ENCODE results near the gene ZNF789. TPM values are rescaled to one million over a fixed set of nuclear protein-coding genes. Genes with fewer than 3 reads are reported as not detected.

Gene ZNF789
- total RNA-seq, 4 donors from 2014 or later = 23.8 to 44.8 (median 36.8) TPM

- Histone ChIP-seq H3K36me3 (peaks cover 0 to 87% (median 0%) of the 10 kb centered on the region in 3 donors), H3K27ac (no peak overlapping the region)
These were observed 23.8 kb upstream of the ZNF789 start for GRCh38 chr7:99448855-99449254.

DNA sequence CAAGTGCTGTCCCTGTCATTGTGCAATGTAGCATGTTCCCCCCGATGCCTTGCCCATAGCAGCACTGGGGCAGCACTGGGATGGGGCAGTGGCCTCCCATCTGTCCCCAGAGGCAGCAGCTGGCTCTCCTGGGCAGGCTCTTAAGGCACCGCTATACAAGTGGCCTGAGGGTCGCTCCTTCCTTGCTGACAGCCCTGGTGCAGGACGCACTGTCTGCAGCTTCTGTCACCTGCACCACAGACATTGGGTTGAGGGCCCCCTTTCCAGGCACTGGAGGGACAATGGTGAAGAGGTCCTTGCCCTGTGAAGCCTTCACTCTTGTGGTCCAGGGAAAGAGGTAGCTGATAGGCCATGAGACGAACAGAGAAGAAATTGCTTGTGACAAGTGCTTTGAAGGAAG lies 23.4 kb upstream of the ZNF789 start:
- H3K27ac ChIP-seq = no peak overlapping the region
- DNase-seq = no peak
- TF ChIP-seq, protein P1, sequence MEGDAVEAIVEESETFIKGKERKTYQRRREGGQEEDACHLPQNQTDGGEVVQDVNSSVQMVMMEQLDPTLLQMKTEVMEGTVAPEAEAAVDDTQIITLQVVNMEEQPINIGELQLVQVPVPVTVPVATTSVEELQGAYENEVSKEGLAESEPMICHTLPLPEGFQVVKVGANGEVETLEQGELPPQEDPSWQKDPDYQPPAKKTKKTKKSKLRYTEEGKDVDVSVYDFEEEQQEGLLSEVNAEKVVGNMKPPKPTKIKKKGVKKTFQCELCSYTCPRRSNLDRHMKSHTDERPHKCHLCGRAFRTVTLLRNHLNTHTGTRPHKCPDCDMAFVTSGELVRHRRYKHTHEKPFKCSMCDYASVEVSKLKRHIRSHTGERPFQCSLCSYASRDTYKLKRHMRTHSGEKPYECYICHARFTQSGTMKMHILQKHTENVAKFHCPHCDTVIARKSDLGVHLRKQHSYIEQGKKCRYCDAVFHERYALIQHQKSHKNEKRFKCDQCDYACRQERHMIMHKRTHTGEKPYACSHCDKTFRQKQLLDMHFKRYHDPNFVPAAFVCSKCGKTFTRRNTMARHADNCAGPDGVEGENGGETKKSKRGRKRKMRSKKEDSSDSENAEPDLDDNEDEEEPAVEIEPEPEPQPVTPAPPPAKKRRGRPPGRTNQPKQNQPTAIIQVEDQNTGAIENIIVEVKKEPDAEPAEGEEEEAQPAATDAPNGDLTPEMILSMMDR (IDR thresholded peaks at IDR 0.05) = no peak
- TF ChIP-seq POLR2A (IDR thresholded peaks at IDR 0.05) = no peak
- no peaks in the 10 kb centered on the region for H3K9me3 ChIP-seq
- H3K27me3 ChIP-seq = no peaks in the 10 kb centered on the region
- H3K4me3 ChIP-seq = no peak overlapping the region
- H3K36me3 ChIP-seq = peaks cover 0 to 92% (median 0%) of the 10 kb centered on the region in 3 donors
- no peaks in the 10 kb centered on the region for H3K4me1 ChIP-seq

More at GRCh38 chr7:99448855-99449254, 23.8 kb upstream of the ZNF789 start:
- Histone ChIP-seq H3K9me3 (no peaks in the 10 kb centered on the region), H3K4me3 (no peak overlapping the region), H3K4me1 (no peaks in the 10 kb centered on the region), H3K27me3 (no peaks in the 10 kb centered on the region)
- no peak for TF ChIP-seq POLR2A (IDR thresholded peaks at IDR 0.05)
- TF ChIP-seq, protein P1 (IDR thresholded peaks at IDR 0.05) = no peak
- DNase-seq = no peak

DNA sequence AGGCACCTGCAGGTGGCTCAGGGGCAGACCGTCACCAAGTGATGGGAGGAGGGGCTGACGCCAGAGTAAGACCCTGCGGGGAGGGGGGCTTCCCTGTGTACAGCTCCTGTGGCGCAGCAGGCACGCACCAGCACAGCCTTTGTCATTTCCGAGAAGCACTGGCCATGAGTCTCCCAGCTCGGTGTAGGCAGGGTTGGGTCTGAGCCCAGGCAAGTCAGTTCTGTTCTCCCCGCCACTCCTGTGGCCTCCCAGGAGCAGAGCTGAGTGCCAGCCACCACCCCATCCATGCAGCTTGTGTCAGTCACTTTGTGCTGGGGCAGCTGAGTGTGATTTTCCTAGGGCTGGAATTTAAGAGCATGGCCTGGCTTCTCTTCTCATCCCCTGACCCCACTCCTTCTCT lies 20.8 kb upstream of the ZNF789 start:
- no peak overlapping the region for H3K4me3 ChIP-seq
- H3K4me1 ChIP-seq = no peaks in the 10 kb centered on the region
- H3K36me3 ChIP-seq = peaks cover 0 to 90% (median 0%) of the 10 kb centered on the region in 3 donors
- DNase-seq = no peak
- H3K9me3 ChIP-seq = no peaks in the 10 kb centered on the region
- H3K27ac ChIP-seq = no peak overlapping the region
- TF ChIP-seq POLR2A (IDR thresholded peaks at IDR 0.05) = no peak
- TF ChIP-seq, protein P1 (IDR thresholded peaks at IDR 0.05) = no peak
- H3K27me3 ChIP-seq = no peaks in the 10 kb centered on the region

GRCh38 chr7:99452541-99452940 lies 20.1 kb upstream of the ZNF789 start:
- DNase-seq = no peak
- no peak overlapping the region for H3K27ac ChIP-seq
- peaks cover 0 to 91% (median 0%) of the 10 kb centered on the region in 3 donors for H3K36me3 ChIP-seq
- H3K27me3 ChIP-seq = no peaks in the 10 kb centered on the region
- H3K4me3 ChIP-seq = no peak overlapping the region
- H3K9me3 ChIP-seq = no peaks in the 10 kb centered on the region
- no peak for TF ChIP-seq POLR2A (IDR thresholded peaks at IDR 0.05)
- TF ChIP-seq, protein P1 (IDR thresholded peaks at IDR 0.05) = no peak
- H3K4me1 ChIP-seq = no peaks in the 10 kb centered on the region

DNA sequence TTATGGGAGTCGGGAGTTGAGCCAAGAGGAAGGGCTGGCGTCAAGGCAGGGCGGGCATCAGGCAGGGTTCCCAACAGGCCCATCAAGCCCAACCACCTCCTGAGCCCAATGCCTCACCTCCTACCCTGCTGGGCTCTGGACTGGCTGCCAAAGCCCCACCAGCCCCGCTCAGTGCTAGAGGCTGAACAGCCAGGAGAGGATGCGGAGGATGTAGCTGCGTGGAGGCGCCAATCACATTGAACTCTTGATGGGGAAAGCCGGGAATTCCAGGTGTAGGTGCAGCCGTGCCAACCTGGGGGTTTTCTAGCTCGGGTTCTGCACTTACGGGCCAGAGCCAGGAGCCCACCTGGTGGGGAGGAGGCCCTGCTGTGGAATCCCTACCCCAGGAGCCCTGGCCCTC lies 19.6 kb upstream of the ZNF789 start:
- peaks cover 0 to 91% (median 0%) of the 10 kb centered on the region in 3 donors for H3K36me3 ChIP-seq

More for the DNA sequence above, 19.6 kb upstream of the ZNF789 start:
- Histone ChIP-seq H3K4me1 (no peaks in the 10 kb centered on the region), H3K9me3 (no peaks in the 10 kb centered on the region), H3K4me3 (no peak overlapping the region), H3K27ac (no peak overlapping the region), H3K27me3 (no peaks in the 10 kb centered on the region)
- no peak for DNase-seq
- TF ChIP-seq, protein P1 (IDR thresholded peaks at IDR 0.05) = no peak
- no peak for TF ChIP-seq POLR2A (IDR thresholded peaks at IDR 0.05)

Data from Peyer's patch (tissue), 4 donors.